GM18861 (cell line): ENCODE measurements around the gene IL27RA.

Experiments
- ATAC-seq: cut with Tn5 transposase; IDR thresholded peaks from one replicate; pipeline ENCODE4 v1.9.1; 2021; ENCODE audit not compliant: unreplicated experiment

The IL27RA gene

DNA sequence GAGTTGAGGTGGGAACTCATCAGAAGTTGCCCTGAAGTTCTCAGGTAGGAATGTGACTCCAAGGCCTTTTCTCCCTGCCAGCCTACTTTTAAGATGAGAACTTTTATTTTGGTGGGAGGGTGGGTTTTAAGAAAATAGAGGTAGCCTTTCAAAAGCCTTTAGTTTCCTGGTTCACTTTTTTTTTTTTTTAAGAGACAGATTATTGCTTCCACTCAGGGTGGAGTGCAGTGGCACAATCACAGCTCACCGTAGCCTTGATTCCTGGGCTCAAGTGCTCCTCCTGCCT, 51.1 kb downstream of the IL27RA start:
- no peak for ATAC-seq

- no peak for ATAC-seq
Observed at GRCh38 chr19:14085309-14085995, 53.9 kb downstream of the IL27RA start, which contains the start of gene C19orf67. TSS of gene C19orf67 (minus strand) at chr19:14085783. CDS start at chr19:14085627, 156 bp downstream.

GRCh38 chr19:14086098-14086497, 54.5 kb downstream of the IL27RA start:
- ATAC-seq = no peak

GRCh38 chr19:14088634-14089411, 57.3 kb downstream of the IL27RA start:
- no peak for ATAC-seq

- no peak for ATAC-seq
Observed at GRCh38 chr19:14089412-14089661, 57.8 kb downstream of the IL27RA start.

DNA sequence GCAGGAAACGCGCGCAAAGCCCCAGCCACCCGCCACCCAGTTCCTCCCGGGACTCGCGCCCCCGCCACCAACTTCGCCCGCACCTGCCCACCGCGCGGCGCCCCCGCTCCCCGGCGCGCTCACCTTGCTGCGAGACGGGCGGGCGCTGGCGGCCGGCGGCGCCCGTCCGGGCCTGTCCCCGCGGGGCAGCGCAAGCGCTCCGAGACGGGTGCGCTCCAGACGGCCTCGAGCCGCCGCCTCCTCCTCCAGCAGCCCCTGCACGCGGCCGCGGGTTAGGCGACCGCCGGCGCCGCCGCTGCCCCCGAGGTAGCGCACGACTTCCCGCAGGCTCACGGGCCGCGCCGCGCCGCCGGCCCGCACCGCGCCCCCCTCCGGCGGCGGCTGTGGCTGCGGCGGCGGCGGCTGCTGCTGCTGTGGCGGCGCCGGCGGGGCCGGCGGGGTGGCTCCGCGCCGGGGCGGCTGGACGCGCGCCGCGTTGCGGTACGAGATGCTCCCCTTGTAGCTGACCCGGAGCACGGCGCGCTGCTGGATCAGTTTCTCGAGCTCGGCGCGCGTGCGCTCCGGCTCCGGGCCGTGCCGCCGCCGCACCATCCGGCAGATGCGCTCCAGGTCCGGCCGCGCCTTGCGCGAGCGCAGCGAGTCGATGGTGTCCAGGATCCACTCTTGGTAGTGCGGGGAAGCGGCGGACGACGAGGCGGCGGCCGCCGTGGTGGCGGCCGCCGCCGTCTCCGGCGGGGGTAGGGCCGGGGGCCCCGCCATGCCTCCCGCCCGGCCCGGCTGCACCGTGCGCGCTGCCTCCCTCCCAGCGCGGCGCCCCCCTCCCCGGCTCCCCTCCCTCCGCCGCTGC, 58.3 kb downstream of the IL27RA start:
- ATAC-seq = no peak

GRCh38 chr19:14090509-14091080, 59.0 kb downstream of the IL27RA start, which contains the start of gene SAMD1:
TSS of gene SAMD1 (minus strand) at chr19:14090751.
- ATAC-seq = no peak

- ATAC-seq = peak; percentile 41
Observed at GRCh38 chr19:14091081-14091812, 59.7 kb downstream of the IL27RA start.

DNA sequence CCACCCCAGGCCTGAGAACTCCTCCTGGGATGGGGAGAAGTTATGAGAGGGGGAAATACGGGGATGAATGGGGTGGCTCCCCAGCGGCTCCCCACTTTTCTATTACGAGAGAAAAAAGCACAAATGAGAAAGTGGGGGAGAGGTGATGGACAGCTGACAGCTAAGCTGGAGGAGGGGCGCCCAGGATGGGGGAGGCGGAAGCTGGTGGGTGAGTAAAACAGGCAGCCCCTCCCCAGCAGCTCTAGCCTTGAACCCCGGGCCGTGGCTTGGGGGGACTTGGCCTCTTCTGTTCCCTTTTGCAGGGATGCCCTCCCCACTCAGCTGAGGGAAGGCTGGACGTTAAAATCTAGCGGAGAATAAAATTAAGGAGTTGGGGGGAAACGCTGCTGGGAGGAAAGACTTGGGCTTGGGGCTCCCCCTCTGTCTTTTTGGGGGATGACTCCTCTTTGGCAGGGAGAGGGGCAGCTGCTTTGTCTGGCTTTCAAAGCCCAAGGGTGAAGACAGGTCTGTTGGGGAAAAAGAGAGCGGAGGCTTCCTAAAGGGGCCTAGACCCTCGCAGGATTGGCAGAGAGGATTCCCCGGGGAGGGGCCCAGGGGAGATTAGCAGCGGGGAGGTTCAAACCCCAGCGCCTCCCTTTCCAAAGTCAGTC, 60.4 kb downstream of the IL27RA start:
- ATAC-seq = peak; percentile 10

GRCh38 chr19:14093117-14093823, 61.7 kb downstream of the IL27RA start:
- no peak for ATAC-seq

DNA sequence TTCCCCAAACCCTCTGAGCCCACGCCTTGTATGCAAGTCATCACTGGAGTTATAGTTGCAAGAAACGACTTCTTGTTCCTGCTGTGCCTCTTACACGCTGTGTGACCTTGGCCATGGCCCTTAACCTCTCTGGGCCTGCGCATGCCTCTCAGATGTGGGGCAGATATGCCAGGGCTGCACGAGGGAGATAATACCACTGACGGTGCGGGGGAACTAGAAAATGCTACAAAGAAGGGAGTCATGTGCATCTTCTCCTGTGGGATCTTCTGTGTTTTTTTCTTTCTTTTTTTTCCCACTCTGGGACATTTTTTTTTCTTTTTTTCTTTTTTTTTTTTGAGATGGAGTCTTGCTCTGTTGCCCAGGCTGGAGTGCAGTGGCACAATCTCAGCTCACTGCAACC, 63.3 kb downstream of the IL27RA start:
- no peak for ATAC-seq

DNA sequence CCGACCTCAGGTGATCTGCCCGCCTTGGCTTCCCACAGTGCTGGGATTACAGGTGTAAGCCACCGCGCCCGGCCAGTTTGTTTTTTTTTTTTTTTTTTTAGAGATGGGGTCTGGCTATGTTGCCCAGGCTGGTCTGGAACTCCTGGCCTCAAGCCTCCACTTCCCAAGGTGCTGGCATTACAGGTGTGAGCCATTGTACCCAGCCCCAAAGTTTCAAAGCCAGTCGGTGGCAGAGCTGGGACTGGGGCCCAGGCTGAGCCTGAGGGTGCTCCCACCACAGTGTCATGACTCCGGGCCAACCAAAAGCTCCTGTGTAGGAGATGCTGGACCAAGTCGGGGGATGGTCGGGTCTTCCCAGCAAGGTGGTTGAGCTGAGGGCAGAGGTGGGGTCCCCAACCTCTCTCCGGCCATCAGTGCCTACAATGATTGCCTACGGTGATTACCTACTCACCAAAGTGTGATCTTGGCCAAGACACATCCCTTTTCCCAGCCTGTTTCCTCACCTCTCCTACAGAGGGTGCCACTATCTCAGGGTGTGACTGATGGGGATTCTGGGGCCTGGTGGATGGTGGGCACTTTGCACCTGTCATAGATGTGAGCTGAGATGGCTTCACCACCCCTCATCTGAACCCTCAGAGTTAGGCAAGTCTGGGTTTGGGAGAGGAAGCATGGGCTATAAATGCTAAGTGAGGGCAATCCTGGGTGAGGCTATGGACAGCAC, 64.9 kb downstream of the IL27RA start:
- no peak for ATAC-seq

DNA sequence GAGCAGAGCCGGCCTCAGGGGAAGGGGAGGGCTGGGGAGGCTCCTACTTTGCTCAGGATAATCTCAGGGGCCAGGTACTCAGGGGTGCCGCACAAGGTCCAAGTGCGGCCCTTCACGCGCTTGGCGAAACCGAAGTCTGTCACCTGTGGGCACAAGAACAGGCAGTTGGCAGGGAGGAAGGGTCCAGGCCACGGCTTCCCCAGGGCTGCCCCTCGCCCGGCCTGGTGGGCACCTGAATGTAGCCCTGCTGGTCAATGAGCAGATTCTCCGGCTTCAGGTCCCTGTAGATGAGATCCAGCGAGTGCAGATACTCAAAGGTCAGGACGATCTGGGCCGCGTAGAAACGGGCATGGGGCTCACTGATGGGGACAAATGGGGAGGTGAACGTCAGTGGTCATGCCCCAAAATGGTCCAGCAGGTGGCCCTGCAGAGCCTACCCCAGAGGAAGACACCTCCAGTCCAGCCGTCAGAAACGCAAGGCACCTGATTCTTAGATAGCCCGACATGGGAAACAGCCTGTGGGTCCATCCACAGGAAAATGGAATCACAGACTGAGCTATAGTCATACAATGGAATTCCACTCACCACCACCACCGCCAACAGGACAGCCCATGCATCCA, 66.1 kb downstream of the IL27RA start:
- no peak for ATAC-seq

GRCh38 chr19:14101003-14101545, 69.5 kb downstream of the IL27RA start:
- ATAC-seq = no peak

DNA sequence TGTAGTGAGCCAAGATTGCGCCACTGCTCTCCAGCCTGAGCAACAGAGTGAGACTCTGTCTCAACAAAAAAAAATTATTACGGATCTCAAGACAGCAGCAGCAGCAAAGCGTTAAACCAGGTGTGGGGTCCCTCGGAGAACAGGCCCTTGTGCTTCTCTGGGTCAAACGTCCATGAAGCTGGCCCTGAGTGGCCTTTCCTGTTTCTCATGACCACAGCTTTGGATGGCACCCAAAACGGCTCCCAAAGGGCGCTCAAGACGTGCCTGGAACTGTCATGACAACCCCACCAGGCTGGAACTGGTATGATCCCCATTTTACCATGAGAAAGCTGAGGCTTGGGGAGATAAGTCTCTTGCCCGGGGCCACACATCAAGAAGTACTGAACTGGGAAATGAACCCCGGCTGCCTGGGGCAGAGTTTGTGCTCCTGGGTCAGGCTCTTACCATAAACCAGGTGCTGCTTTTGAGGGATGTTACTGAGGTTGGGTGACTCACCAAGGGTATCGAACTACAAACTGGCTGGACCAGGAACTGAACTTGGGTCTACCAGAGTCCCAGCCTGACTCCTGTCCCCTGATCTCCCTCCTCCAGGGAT, 70.6 kb downstream of the IL27RA start:
- ATAC-seq = no peak

DNA sequence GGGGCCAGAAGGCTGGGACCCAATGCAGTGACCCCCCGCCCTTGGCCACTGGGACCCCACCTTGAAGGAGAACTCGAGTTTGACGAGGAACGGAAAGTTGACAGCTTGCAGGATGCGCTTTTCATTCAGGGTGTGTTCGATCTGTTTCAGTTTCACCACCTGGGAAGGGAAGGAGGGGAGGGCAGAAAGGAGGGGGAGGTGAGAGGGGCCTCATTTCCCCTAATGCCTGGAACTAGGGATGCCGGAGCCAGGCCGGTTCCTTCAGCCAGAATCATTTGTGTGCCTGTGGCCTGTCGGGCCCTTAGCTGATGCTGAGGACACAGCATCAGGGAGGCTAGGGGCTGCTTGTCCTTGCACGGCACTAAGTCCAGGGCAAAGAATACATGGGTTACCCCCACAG, 71.2 kb downstream of the IL27RA start:
- no peak for ATAC-seq
